Peyer's patch (tissue), 4 donors: ENCODE measurements around the gene ANG. TPM values are rescaled to one million over a fixed set of nuclear protein-coding genes. Genes with fewer than 3 reads are reported as not detected.

ENCODE experiments used
- DNase-seq, 3 donors: peaks; one replicate each; pipeline ENCODE4 v3.0.0-alpha.2; 2017 to 2019
- H3K27ac ChIP-seq, 4 donors: fragments of 200-600 bp; sonication (generic); one replicate each; pipeline ENCODE4 v1.5.1; 2016 to 2019
- H3K27me3 ChIP-seq, 2 donors: fragments of 200-600 bp; sonication (generic); one replicate each; pipeline ENCODE4 v1.5.1; 2019
- H3K36me3 ChIP-seq, 3 donors: fragments of 200-600 bp; sonication (generic); one replicate each; pipeline ENCODE4 v1.5.1; 2016 to 2019
- H3K4me1 ChIP-seq, 4 donors: fragments of 200-600 bp; sonication (generic); one replicate each; pipeline ENCODE4 v1.5.1; 2016 to 2019
- H3K4me3 ChIP-seq, 4 donors: fragments of 200-600 bp; sonication (generic); 1 replicate in 3 of 4; 2 replicates in 1 of 4; pipeline ENCODE4 v1.5.1; 2016 to 2019; ENCODE audit warnings: mild to moderate bottlenecking in 1 of 4
- H3K9me3 ChIP-seq, 4 donors: fragments of 200-600 bp; sonication (generic); one replicate each; pipeline ENCODE4 v1.5.1; 2016 to 2019; ENCODE audit warnings: mild to moderate bottlenecking in 1 of 4
- POLR2A ChIP-seq, 2 donors: fragments of 450-650 bp; IDR thresholded peaks; one replicate each; pipeline ENCODE4 v1.5.1; 2017; ENCODE audit warnings: antibody characterized with exemption in 2 of 2, mild to moderate bottlenecking in 2 of 2, moderate library complexity in 2 of 2
- small RNA-seq, 2 donors: library from RNA; depleted of rRNA; stranded (forward); fragments of <200 nt; gene quantifications; one replicate each; pipeline ENCODE3, GENCODE V24; 2016
- total RNA-seq, 4 donors: library from RNA; depleted of rRNA; stranded (reverse); fragments of >200 nt; gene quantifications; one replicate each; pipeline ENCODE4 v1.1.0, GENCODE V29; 2016
- TF ChIP-seq, protein P1 (sequence below), 6 experiments: fragments of 450-650 bp in 4 of 6; fragments of 200-600 bp in 2 of 6; sonication (generic) in 1 of 6; IDR thresholded peaks; one replicate each; pipeline ENCODE4 v1.5.1; 2017 to 2019; ENCODE audit warnings: antibody characterized with exemption in 6 of 6, mild to moderate bottlenecking in 3 of 6, moderate library complexity in 1 of 6

ANG gene
- total RNA-seq, 4 donors from 2014 or later: 19.6 to 22.3 (median 20.0) TPM

DNA sequence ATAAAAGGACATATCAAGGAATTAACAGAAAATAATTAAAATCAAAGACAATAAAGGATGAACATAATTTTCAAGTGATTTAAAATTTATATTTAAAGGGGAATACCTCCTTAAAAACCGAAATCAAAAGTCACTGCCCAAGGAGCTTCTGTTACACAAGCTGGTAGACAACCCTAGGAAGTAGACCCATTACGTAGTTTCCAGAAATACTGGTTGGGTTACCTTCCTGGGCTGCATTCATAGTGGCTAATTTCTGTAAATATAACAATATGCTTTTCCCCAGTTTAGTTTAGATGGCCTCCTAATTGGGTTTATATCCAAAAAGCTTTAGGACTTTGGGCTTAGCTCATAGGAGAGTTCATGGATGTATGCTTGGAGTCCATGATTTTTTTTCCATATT, 55.0 kb downstream of the ANG start:
- H3K27me3 ChIP-seq: no peaks in the 10 kb centered on the region
- no peaks in the 10 kb centered on the region for H3K36me3 ChIP-seq
- TF ChIP-seq, protein P1, sequence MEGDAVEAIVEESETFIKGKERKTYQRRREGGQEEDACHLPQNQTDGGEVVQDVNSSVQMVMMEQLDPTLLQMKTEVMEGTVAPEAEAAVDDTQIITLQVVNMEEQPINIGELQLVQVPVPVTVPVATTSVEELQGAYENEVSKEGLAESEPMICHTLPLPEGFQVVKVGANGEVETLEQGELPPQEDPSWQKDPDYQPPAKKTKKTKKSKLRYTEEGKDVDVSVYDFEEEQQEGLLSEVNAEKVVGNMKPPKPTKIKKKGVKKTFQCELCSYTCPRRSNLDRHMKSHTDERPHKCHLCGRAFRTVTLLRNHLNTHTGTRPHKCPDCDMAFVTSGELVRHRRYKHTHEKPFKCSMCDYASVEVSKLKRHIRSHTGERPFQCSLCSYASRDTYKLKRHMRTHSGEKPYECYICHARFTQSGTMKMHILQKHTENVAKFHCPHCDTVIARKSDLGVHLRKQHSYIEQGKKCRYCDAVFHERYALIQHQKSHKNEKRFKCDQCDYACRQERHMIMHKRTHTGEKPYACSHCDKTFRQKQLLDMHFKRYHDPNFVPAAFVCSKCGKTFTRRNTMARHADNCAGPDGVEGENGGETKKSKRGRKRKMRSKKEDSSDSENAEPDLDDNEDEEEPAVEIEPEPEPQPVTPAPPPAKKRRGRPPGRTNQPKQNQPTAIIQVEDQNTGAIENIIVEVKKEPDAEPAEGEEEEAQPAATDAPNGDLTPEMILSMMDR (IDR thresholded peaks at IDR 0.05): no peak
- TF ChIP-seq POLR2A (IDR thresholded peaks at IDR 0.05): no peak
- no peak overlapping the region for H3K4me3 ChIP-seq
- H3K27ac ChIP-seq: no peak overlapping the region
- DNase-seq: no peak
- H3K9me3 ChIP-seq: no peaks in the 10 kb centered on the region
- no peaks in the 10 kb centered on the region for H3K4me1 ChIP-seq

Small RNAs within 50 kb of the gene (small RNA-seq; reads per million reads assigned to genes)
- gene RF00019: 0 reads per million in 2 donors

Other genes with a start within 250 kb of the ANG start
- gene OSGEP, start 234.0 kb upstream of the ANG start, total RNA-seq: 100 to 1,000 TPM in 3 of 4 donors, 10 to 100 TPM in 1; 58.3 to 112 (median 102) TPM
- gene APEX1, start 233.5 kb upstream of the ANG start, total RNA-seq: 100 to 1,000 TPM in 1 of 4 donors, 10 to 100 TPM in 3; 79.8 to 142 (median 92.0) TPM
- gene PIP4P1, start 227.3 kb upstream of the ANG start, total RNA-seq: 10 to 100 TPM; 22.3 to 60.9 (median 31.1) TPM
- 10 to 100 TPM; 51.4 to 70.1 (median 53.7) TPM for gene PNP, start 219.4 kb upstream of the ANG start, total RNA-seq
- not detected for gene RNASE10, start 183.2 kb upstream of the ANG start, total RNA-seq
- gene RNASE9, start 127.7 kb upstream of the ANG start, total RNA-seq: not detected
- not detected for gene RNASE11, start 100.8 kb upstream of the ANG start, total RNA-seq
- gene RNASE12, start 97.4 kb upstream of the ANG start, total RNA-seq: not detected
- not detected for gene OR6S1, start 47.1 kb upstream of the ANG start, total RNA-seq
- 10 to 100 TPM in 3 of 4 donors, 1 to 10 TPM in 1; 5.8 to 51.7 (median 33.6) TPM for gene RNASE4, start 4.2 kb upstream of the ANG start, total RNA-seq
- gene EDDM3A, start 57.1 kb downstream of the ANG start, total RNA-seq: not detected
- not detected for gene EDDM3B, start 79.6 kb downstream of the ANG start, total RNA-seq
- gene RNASE6, start 92.5 kb downstream of the ANG start, total RNA-seq: 10 to 100 TPM in 1 of 4 donors, 1 to 10 TPM in 3; 3.7 to 21.5 (median 6.5) TPM
- gene RNASE1, start 114.1 kb downstream of the ANG start, total RNA-seq: 100 to 1,000 TPM in 2 of 4 donors, 10 to 100 TPM in 2; 35.5 to 131 (median 90.6) TPM
- gene RNASE3, start 202.6 kb downstream of the ANG start, total RNA-seq: not detected